ACHN (cell line): ENCODE results near the gene SPOCK3.
"Not testable (repeated sequence)": the region's sequence is repeated elsewhere in the genome, so short reads cannot be mapped to it uniquely, and the experiment has no call there.

Source experiments
- DNase-seq: peaks from one replicate; pipeline ENCODE4 v3.0.0-alpha.2; 2015
- in situ Hi-C: cut with HindIII; loops from 2 replicates; pipeline ENCODE4 v1.10.0; 2017; ENCODE audit warnings: low sequenced_read_pairs, low pct_ligation_motif_present, low pct_unique_long_range_greater_than_20kb

SPOCK3 gene

DNA sequence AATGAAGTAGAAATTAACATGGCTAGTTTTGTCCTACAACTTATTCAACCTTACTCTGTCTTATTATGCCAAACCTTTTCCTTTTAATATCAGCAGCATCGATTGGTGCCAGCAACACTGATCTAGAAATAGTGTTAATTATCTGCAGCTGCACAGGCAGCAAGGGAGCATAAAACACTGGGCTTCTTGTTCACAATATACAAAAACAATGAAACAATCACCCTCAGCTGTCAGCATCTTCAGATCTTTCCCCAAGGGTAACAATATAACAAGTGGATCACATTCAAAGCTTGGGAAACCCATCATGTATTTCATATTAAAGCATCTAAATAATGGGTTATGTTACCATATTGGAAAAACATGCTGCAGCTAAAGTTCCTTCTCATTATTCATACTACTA is 238.1 kb downstream of the SPOCK3 start:
- DNase-seq, result no peak
- in situ Hi-C loops, result no loop called here

DNA sequence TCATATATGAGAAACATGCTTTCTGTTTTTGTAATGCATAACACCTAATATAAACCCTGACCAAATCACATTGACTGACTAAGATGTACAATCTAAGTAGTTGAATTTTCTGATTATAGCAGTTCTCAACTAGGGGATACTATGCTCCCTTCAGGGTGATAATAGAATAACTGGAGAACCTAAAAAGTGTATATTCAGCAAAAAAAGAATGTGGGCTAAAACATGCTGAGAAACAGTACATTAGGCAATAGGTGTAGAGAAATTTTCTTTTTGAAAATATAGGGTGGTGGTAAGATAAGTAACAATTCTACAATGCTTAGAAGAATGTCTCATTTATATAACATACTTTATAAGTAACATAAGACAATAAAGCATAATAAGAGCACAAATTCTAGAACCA is 239.6 kb downstream of the SPOCK3 start:
- no peak for DNase-seq

DNA sequence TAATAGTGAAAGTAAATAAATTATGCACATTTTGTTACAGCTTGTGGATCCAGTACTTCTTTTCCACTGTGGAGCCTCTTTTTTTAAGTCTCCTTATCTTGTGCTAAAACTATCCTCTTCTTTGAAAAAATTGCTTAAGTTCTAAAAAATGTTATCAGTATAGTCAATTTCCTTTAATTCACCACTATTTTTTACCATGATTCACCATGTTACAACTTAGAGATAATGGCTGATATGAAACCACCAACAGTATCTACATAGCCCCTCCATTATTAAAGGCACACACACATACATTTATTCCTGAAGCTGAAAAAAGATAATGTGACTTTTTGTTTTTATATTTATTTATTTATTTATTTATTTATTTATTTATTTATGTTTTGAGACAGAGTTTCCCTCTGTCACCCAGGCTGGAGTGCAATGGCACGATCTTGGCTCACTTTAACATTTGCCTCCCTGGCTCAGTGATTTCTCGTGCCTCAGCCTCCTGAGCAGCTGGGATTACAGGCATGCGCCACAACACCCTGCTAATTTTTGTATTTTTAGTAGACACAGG is 243.2 kb downstream of the SPOCK3 start:
- DNase-seq, result no peak
- in situ Hi-C loops, result no loop called here

More for the DNA sequence above, 239.6 kb downstream of the SPOCK3 start:
- in situ Hi-C loops, result no loop called here

DNA sequence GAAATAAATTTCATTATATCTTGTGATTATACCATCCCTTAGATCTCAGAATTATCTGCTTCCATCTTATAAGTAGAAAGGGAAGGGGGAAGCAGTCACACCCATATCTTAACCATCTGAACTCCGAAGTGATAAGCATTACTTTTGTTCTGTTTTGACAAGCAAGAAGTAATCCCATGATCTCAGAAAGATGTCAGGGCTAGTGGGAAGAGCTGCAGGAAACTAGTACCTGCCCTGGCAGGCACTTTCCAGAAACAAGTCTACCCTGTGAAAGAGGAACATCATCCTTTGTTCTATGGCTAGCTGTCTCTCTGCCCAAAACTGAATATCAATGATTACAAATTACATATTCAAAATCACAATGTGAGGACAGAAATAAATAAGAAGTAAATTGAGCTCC is 244.4 kb downstream of the SPOCK3 start:
- DNase-seq, result no peak

DNA sequence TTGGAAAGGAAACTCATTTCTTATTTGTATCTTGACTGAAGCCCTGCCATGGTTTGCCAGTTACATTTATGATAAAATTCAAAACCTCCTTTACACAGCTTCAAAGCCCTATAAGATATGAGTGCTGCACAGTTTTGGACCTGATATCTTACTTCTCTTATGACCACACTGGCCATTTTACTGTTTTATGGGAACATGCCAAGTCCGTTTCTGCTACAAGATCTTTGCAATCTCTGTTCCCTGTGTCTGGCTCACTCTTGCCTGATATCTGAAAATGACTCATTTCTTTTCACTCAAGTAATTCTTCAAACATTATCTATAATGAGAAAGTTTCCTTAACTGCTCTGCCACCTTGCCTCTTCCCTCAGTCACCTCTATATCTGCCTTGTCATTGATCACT is 247.3 kb downstream of the SPOCK3 start:
- no peak for DNase-seq

More for the DNA sequence above, 244.4 kb downstream of the SPOCK3 start:
- in situ Hi-C loops, result no loop called here

DNA sequence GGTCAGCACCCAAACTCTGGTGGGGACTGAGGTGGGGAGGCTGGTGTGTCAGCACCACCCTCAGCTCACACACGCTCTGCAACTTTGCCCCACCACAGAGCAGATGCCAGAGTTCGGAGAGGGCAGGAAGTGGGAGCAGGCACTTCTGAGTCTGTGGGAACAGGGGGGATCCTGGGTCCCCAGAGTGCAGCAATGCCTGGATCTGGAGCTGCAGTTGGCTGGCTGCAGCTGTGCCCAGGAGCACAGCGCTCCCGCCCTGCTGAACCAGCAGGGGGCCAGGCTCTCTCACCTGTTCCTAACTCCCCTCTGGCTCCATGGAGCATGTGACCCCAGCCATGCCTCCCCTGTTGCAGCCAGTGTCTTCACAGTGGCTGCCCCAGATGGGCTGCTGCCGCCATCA is 252.4 kb downstream of the SPOCK3 start:
- DNase-seq, result no peak
- in situ Hi-C loops, result no loop called here

More for the DNA sequence above, 247.3 kb downstream of the SPOCK3 start:
- in situ Hi-C loops, result no loop called here

DNA sequence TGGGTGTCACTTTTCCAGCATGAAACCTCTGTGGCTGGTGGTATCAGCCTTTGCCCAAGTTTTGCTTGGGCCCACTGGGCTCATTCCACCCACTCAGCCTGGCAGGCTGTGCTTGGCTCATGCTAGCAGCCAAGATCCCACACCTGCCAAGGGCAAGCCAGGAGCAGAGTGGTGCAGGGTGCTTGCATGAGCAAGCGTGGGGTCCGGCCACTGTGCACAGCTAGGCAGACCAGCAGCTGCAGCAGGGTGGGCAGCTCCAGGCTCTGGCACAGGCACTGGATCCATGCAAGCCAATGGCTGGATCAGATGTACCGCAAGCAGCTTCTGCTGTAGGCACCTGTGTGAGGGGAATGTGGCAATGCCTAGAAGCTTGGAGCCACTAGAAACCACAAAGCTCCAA is 253.9 kb downstream of the SPOCK3 start:
- no peak for DNase-seq
- in situ Hi-C loops, result no loop called here

DNA sequence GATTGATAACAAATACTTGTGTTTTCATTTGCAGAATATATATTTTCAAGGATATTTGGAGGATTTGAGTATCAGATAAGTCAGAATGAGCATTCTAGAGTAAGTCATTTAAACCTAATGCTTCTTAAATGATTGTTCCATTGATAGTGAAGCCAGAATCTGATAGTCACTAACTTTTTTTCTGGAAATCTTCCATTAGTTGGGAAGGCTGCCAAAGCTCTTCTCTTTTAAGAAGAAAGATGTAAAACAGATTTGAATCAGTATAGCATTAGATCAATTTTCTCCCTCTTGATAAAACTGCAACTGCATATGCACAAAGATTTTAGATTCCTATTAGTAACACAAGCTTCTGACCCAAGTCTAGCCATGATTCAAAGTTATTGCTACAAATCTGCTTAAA is 256.7 kb downstream of the SPOCK3 start:
- in situ Hi-C loops, result no loop called here
- no peak for DNase-seq

DNA sequence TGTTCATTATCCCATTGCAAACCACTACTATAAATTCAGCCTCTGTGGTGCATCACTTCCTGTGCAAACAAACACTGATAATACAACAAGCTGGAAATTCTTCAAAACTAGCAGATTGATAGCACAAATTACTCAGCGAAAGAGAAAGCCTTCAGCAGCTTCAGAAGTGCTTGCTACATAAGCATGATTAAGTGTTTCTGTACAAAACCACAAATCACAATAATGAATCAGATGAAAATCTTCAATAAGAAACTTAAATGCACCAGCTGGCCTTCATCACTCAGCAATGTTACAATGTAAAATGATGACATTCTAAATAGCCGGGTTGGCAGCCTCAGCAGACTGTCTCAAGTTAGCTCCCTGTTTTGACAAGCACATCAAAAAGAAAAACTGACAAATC is 262.2 kb downstream of the SPOCK3 start:
- no peak for DNase-seq
- in situ Hi-C loops, result no loop called here

DNA sequence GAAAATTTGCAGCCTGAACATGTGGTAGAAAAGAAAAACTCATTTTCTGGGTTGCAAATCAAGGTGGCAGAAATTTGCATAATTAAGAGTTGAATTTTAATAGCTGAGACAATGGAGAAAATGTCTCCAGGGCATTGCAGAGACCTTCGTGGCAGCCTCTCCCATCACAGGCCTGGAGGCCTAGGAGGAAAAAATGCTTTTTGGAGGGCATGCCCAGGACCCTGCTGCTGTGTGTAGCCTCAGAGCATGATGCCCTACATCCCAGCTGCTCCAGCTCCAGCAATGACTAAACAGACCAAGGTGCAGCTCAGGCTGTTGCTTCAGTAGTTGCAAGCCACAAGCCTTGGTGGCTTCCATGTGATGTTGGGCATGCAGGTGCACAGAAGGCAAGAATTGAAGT is 266.1 kb downstream of the SPOCK3 start:
- DNase-seq, in situ Hi-C loops: not testable (repeated sequence)

DNA sequence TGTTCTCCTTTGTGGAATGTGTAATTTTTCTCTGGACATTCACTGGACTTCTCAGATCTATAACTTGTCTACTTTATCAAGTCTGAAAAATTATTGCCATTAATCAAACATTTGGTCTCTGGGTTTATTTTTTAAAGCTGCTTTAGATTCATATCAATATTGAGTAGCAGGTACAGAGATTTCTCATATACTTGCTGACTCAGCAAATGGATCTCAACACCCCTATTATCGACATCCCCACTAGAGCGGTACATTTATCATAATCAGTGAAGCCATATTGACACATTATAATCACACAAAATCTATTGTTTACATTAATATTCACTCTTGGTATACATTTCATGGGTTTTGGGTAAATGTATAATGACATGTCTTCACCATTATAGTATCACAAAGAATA is 268.7 kb downstream of the SPOCK3 start:
- in situ Hi-C loops, result no loop called here
- no peak for DNase-seq

DNA sequence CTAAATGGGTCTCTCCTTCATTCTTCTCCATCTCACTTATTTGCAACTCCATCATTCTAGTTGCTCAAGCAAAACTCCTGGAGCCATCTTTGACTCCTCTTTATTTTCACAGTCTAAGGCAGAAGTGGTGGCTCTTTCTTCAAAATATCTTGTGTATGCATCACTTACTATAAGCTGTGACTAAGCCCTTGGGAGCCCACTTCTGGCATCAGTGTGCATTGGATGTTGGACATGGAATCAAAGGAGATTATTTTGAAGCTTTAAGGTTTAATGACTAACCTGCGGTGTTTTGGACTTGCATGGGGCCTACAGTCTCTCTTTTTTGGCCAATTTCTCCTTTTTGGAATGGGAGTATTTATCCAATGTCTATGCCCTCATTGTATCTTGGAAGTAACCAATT is 276.8 kb downstream of the SPOCK3 start:
- in situ Hi-C loops, result no loop called here
- DNase-seq, result no peak

DNA sequence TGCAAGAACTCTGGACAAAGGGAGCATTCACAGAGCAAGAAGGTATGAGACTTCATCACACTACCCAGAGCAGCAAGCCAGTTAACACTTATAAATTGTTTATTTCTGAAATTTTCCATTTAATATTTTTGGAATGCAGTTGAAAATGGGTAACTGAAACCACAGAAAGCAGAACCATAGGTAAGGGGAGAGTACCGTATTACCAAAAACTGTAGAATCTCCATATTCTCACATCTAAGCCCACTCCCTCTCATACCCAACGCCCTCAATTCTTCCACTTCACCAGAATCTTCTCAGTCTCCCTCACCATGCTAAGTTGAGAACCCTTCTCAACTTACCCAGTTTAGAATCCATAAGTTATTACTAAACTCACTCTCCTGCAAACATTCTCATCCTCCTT is 277.8 kb downstream of the SPOCK3 start:
- in situ Hi-C loops, result no loop called here
- no peak for DNase-seq

DNA sequence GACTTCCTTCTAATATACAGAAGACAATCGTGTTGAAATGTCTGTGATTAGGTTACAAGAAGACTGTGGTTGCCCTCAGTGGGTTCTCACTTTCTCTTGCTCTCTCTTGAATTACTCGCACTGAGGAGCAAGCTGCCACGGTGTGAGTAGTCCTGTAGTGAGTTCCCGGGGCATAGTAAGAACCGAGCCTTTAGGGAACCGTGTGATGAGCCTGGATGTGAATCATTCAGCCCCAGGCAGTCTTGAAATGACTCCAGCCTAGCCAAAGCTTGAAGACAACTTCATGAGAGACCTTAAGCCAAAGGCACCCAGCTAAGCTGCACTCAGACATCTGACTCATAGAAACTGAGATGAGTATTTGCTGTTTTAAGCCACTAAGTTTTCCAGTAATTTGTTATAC is 292.7 kb downstream of the SPOCK3 start:
- in situ Hi-C loops, result no loop called here
- DNase-seq, result no peak

DNA sequence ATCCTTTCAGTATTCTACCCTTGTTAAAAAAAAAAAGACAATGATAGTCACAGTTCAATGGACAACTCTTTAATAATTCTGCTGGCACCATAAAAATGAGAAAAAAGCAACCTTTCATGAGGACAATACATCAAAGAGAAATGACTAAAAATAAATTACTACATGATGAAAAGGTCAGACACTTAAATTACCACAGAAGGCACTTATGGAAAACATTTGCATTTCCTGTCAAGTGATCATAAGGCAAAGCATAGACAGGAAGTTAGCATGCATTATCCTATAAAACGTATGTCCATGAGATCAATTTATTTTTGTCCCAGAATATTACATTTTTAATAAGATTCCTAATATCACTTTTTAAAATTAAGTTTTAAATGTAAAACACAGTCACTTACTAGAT is 303.8 kb downstream of the SPOCK3 start:
- no peak for DNase-seq

DNA sequence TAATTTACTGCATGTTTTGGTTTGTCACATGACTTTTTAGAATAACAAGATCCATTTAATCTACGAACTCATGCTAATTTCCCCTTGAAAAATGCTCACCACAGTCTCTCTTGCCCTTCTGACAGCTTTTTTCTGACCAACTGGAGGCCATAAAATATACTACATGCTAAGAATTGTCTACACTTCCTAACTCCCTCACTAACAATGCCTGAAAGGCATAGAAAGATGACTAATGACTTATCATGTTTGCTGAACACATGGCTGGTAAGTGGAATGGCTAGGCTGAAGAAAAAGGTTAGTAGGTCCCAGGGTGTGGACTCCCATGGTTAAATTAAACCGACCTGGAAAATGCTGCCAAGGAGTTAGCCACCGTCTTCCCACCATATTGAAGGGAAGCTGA is 309.9 kb downstream of the SPOCK3 start:
- no peak for DNase-seq
- in situ Hi-C loops, result no loop called here

More for the DNA sequence above, 303.8 kb downstream of the SPOCK3 start:
- in situ Hi-C loops, result no loop called here

DNA sequence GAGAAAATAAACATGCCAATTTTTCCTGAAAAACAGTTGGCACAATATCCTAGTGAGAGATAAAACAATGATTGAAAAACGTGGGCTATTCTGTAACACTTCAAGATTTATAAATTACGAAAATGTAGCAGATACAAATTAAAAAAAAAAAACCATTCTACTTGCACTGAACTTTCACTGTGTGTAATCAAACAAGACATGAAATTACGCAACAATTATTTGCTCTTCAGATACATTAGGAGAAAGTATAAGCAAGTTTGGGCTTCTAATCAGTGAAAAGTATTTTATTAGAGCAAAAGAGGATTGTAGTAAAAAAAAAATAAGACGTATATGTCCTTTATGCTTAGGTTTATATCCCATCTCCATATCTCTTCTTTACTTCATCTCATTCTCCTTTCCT is 320.4 kb downstream of the SPOCK3 start:
- in situ Hi-C loops, result no loop called here
- DNase-seq, result no peak

DNA sequence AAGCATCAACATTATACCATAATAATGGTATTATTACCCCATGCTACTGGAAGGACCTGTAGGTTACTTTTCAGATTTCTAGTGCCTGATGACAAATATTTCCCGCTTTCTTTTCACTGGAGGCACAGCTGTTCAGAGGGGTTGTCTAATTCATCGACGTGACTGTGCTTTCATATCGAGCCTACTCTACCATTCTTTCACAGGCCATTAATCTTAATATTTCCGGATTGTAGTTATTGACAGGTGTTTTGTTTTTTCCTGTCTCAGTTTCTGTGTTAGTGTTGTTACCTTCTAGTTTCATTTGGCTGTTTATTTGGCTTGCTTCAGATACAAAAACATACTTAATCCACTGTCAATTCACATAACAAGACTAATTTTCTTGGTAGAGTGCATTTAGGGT is 330.9 kb downstream of the SPOCK3 start:
- no peak for DNase-seq
- in situ Hi-C loops, result no loop called here

DNA sequence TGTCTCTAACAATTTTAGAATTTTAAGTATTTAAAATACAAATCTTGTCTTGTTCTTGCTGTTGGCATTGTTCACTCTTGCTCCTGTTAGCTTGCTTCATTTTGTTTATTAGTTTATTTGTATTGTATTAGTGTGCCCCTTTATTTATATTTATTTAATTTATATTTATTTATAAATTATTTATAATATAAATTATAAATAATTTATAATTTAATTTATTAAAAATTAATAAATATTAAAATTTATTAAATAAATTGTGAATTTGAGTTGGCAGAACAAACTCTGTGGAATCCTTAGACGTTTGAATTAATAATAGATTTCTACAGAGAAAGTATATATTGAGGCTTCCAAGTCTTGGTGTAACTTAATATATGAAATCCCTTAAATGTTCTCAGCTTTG is 331.4 kb downstream of the SPOCK3 start:
- in situ Hi-C loops, result no loop called here
- no peak for DNase-seq

DNA sequence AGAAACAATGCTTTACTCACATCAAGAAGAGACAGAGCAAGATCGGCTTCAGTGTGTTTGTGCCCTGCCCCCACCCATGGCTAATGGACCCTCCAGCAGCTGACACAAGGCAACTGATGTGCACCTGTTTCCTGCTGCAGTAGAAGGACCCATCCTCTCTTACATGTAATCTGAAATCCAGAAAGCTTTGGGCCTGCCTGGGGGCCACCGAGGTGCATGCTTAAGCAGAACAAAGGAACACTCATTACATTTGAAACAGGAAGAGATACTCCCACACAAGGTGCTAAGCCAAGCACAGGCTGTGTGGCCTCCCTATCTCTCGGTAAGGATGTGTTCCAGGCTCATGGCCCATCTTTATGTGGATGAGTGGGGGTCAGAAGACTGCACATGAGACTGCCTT is 338.0 kb downstream of the SPOCK3 start:
- in situ Hi-C loops, result no loop called here
- DNase-seq, result no peak

DNA sequence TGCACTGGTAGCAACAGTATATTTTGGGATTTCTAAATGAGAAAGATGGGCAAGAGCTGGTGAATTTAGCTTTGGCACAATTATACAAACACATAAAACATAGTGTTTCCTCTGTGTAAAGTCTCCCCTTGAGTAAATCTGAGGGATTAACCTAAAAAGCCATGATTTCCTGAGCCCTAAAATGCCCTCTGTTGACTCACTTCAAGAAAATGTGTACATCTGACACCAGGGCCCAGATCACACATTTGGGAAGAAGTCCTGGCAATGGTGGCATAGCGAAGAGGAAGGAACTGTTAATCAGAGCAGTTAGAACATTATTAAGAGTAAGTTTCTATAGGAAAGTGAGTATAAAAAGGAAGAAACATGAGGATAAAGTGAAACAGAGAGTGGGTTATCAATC is 338.5 kb downstream of the SPOCK3 start:
- in situ Hi-C loops, result no loop called here
- DNase-seq, result no peak
